ENCODE data around the gene SND1. TPM values are rescaled to one million over a fixed set of nuclear protein-coding genes. Genes with fewer than 3 reads are reported as not detected.

The SND1 gene
- total RNA-seq, 1 experiment from 2014 or later: 218 TPM

DNA sequence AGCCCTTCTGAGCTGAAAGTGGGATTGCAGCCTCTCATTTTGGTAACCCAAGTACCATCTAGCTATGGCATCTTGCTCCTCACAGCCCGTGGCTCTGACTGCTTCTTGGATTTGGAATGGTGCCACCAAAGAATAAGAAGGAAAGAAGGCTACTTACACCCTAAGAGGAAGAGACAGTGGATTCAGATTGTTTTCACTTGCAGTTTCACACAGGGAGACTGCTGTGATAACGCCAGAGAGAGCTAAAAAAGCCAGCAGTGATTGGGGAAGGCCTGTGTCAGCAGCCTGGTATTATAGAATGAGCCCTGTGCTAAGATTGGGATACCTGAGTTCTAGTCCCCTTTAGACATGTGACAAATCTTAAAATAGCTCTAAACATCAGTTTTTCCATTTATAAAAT is 382.8 kb downstream of the SND1 start:
- H3K18ac ChIP-seq (ENCODE audit: insufficient read length, low read depth, low read length): no peak overlapping the region
- no peak overlapping the region for H2AFZ ChIP-seq (ENCODE audit: low read length)
- H3K9ac ChIP-seq (ENCODE audit: extremely low read depth, insufficient read length, low read length): no peak overlapping the region
- H3K79me1 ChIP-seq (ENCODE audit: insufficient read depth, low read depth, low read length, poor library complexity, severe bottlenecking): no peaks in the 10 kb centered on the region
- H3K4me1 ChIP-seq (ENCODE audit: insufficient read depth, low read length): peaks cover 2% of the 10 kb centered on the region; the same call in 1 of the 2 replicates
- H3K27me3 Mint-ChIP-seq (ENCODE audit: low read depth): peaks cover 33% of the 10 kb centered on the region
- no peak overlapping the region for H4K91ac ChIP-seq (ENCODE audit: insufficient read length, low read depth, low read length)
- no peak for DNase-seq
- no peak overlapping the region for H2BK20ac ChIP-seq (ENCODE audit: low read depth, low read length, poor library complexity, severe bottlenecking)
- H2BK120ac ChIP-seq (ENCODE audit: low read depth, low read length, poor library complexity, severe bottlenecking): no peak overlapping the region
- no peak overlapping the region for H3K23ac ChIP-seq (ENCODE audit: insufficient read length, low read depth, low read length)
- H3K4ac ChIP-seq (ENCODE audit: low read depth, low read length): no peak overlapping the region
- no peak overlapping the region for H3K14ac ChIP-seq (ENCODE audit: insufficient read depth, low read length)
- H4K8ac ChIP-seq (replicated peaks; ENCODE audit: insufficient read length, low read depth, low read length): no peak overlapping the region
- no peaks in the 10 kb centered on the region for H3K79me2 ChIP-seq (ENCODE audit: insufficient read depth, low read length)
- H2BK12ac ChIP-seq (ENCODE audit: insufficient read length, low read depth, low read length): no peak overlapping the region
- no peak overlapping the region for H3T11ph ChIP-seq (ENCODE audit: low read length)
- H3K27ac Mint-ChIP-seq: peak overlapping the region in 1 of 3 experiments; percentile 69; a peak in 1 of 7 replicates
- no peaks in the 10 kb centered on the region for H3K9me3 Mint-ChIP-seq
- no peak overlapping the region for H2BK15ac ChIP-seq (ENCODE audit: low read depth, low read length)
- H3K4me1 Mint-ChIP-seq: peaks cover 13 to 21% of the 10 kb centered on the region in 2 experiments
- H3K4me3 Mint-ChIP-seq: no peak overlapping the region
- no peak overlapping the region for H3K4me2 ChIP-seq (ENCODE audit: insufficient read depth, insufficient read length, low read length)
- H4K20me1 ChIP-seq (ENCODE audit: control insufficient read depth, insufficient read depth, insufficient read length): no peaks in the 10 kb centered on the region
- no peak overlapping the region for H3K27ac ChIP-seq (ENCODE audit: insufficient read length, low read depth, low read length)
- TF ChIP-seq, protein P1, sequence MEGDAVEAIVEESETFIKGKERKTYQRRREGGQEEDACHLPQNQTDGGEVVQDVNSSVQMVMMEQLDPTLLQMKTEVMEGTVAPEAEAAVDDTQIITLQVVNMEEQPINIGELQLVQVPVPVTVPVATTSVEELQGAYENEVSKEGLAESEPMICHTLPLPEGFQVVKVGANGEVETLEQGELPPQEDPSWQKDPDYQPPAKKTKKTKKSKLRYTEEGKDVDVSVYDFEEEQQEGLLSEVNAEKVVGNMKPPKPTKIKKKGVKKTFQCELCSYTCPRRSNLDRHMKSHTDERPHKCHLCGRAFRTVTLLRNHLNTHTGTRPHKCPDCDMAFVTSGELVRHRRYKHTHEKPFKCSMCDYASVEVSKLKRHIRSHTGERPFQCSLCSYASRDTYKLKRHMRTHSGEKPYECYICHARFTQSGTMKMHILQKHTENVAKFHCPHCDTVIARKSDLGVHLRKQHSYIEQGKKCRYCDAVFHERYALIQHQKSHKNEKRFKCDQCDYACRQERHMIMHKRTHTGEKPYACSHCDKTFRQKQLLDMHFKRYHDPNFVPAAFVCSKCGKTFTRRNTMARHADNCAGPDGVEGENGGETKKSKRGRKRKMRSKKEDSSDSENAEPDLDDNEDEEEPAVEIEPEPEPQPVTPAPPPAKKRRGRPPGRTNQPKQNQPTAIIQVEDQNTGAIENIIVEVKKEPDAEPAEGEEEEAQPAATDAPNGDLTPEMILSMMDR (conservative IDR thresholded peaks at IDR 0.05): no peak
- no peak overlapping the region for H2BK5ac ChIP-seq (ENCODE audit: insufficient read length, low read length)
- no peak overlapping the region for H4K5ac ChIP-seq (ENCODE audit: insufficient read length, low read depth, low read length)
- H2AK5ac ChIP-seq (ENCODE audit: insufficient read length, low read length): no peak overlapping the region
- no CpG with 5 or more reads among the region's 2 CpGs for WGBS (ENCODE audit: extremely low coverage, insufficient read length, low lambda C conversion rate)
- H3K23me2 ChIP-seq (ENCODE audit: insufficient read length, low read depth, low read length, poor library complexity, severe bottlenecking): peaks cover 18% of the 10 kb centered on the region
- H3K56ac ChIP-seq (ENCODE audit: insufficient read length, low read depth, low read length): no peak overlapping the region
- no peaks in the 10 kb centered on the region; a peak in 1 of 7 replicates for H3K36me3 Mint-ChIP-seq (ENCODE audit: insufficient read depth in 1 of 3, low read depth in 3 of 3)
- no peaks in the 10 kb centered on the region for H3K9me3 ChIP-seq (ENCODE audit: control insufficient read depth, low read depth, low read length)
- peaks cover 7% of the 10 kb centered on the region; the same call in 1 of the 2 replicates for H3K27me3 ChIP-seq (ENCODE audit: insufficient read depth, low read length)

Measured in H9 (cell line).